Activated B cell treated with CpG ODN at 0.5 μM for 24 hours (primary cell): Measurements from ENCODE around the gene PLET1. TPM values are rescaled to one million over a fixed set of nuclear protein-coding genes. Genes with fewer than 3 reads are reported as not detected.

Source experiments
- ATAC-seq: fragments of 200-7000 bp; cut with Tn5 transposase; one replicate; pipeline ENCODE4 v1.10.0; 2021; ENCODE audit warnings: low read depth, mild to moderate bottlenecking, moderate library complexity
- CTCF ChIA-PET: fragments of 350-600 bp; sonication (Branson Sonifier 250); formaldehyde crosslinking; loops from one replicate; lab custom pipeline; 2021; ENCODE audit warnings: antibody characterized with exemption; lab: Charles Lee
- POLR2A ChIA-PET: fragments of 350-600 bp; sonication (Branson Sonifier 250); formaldehyde crosslinking; loops from one replicate; lab custom pipeline; 2021; ENCODE audit warnings: antibody characterized with exemption; lab: Charles Lee
- DNase-seq: peaks from one replicate; pipeline ENCODE4 v3.0.0; 2022
- H3K27ac Mint-ChIP-seq: one replicate; pipeline ENCODE4 v1.8.0; 2020; ENCODE audit warnings: mixed read lengths
- H3K27me3 Mint-ChIP-seq: one replicate; pipeline ENCODE4 v1.8.0; 2021; ENCODE audit warnings: mixed read lengths
- H3K36me3 Mint-ChIP-seq: one replicate; pipeline ENCODE4 v1.8.0; 2021; ENCODE audit warnings: low read depth, mixed read lengths
- H3K4me1 Mint-ChIP-seq: one replicate; pipeline ENCODE4 v1.8.0; 2021; ENCODE audit warnings: mixed read lengths
- H3K4me3 Mint-ChIP-seq: one replicate; pipeline ENCODE4 v1.8.0; 2020; ENCODE audit warnings: mild to moderate bottlenecking, mixed read lengths
- H3K9me3 Mint-ChIP-seq: one replicate; pipeline ENCODE4 v1.8.0; 2020; ENCODE audit warnings: mixed read lengths
- CTCF ChIP-seq: fragments of 200-600 bp; IDR thresholded peaks from one replicate; pipeline ENCODE4 v1.8.0; 2022; ENCODE audit warnings: antibody characterized with exemption, mild to moderate bottlenecking
- intact Hi-C: fragments of 100-400 bp; cut with micrococcal nuclease; formaldehyde crosslinking; loops from one replicate; pipeline ENCODE4 v1.15.1; 2024
- total RNA-seq: library from RNA; stranded (reverse); gene quantifications from 2 replicates; pipeline ENCODE4 v1.2.3, GENCODE V29; 2022

Gene PLET1
- total RNA-seq, 1 donor from 2014 or later, result not detected

- no peak for TF ChIP-seq CTCF
- no peak for ATAC-seq
- H3K4me3 Mint-ChIP-seq, result no peak overlapping the region
- H3K36me3 Mint-ChIP-seq, result peaks cover 5% of the 10 kb centered on the region
- H3K27ac Mint-ChIP-seq, result no peak overlapping the region
- no peaks in the 10 kb centered on the region for H3K27me3 Mint-ChIP-seq
- ChIA-PET CTCF (interaction anchor here (1.0 to 11.5 kb wide), 4 partner anchors 57 to 1068 kb away, joined by 3 to 166 read pairs (median 3); no protein-coding TSS in a partner anchor), POLR2A (no interaction called here)
- peaks cover 11% of the 10 kb centered on the region for H3K4me1 Mint-ChIP-seq
- intact Hi-C loops, result no loop called here
- DNase-seq, result no peak
- no peaks in the 10 kb centered on the region for H3K9me3 Mint-ChIP-seq
These were observed 38.4 kb downstream of the PLET1 start for GRCh38 chr11:112222303-112222702.

GRCh38 chr11:112221274-112221835 is 39.3 kb downstream of the PLET1 start:
- Mint-ChIP-seq H3K9me3 (no peaks in the 10 kb centered on the region), H3K27ac (no peak overlapping the region), H3K27me3 (no peaks in the 10 kb centered on the region), H3K4me3 (no peak overlapping the region), H3K4me1 (peaks cover 4% of the 10 kb centered on the region), H3K36me3 (peaks cover 3% of the 10 kb centered on the region)
- no peak for DNase-seq
- CTCF ChIA-PET, result interaction anchor here (0.7 to 11.5 kb wide), 5 partner anchors 9 to 1068 kb away, joined by 3 to 166 read pairs (median 7); no protein-coding TSS in a partner anchor
- ATAC-seq, result no peak
- intact Hi-C loops, result no loop called here
- no peak for TF ChIP-seq CTCF
- POLR2A ChIA-PET, result no interaction called here

DNA sequence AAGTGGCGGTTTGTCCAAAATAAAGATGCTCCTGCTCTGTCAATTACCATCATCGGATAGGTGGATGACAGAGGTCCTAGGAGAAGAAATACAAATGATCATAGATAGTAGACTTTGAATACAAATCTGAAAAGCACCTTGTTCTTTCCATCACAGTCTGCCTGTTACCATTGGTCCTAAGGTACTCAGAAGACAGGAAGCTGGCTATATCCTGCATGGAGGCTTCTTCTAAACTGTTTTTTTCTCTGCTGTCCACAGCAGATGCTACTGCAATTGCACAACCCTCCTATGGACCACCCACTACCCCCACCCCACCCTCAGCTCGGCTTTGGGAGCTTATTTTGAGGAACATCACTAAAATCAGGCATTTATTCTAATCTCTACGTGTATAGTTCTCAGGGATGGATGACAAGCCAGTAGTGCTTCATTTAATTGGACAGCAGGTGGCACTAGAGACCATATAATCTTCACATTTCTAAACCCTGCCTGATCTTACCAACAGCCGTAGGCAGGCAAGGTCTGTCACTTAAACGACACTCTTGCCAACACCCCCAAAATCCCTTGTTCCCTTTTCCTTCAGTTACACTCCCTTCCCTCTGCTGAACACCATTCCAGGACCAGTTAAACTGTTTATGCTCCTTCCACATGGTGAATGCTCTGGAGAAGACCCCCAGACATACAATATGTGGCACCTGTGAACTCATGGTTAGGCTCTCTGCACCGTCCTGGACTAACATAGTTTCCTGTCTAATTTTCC is 41.0 kb downstream of the PLET1 start:
- no peaks in the 10 kb centered on the region for H3K36me3 Mint-ChIP-seq
- H3K27ac Mint-ChIP-seq, result no peak overlapping the region
- H3K9me3 Mint-ChIP-seq, result no peaks in the 10 kb centered on the region
- peaks cover 2% of the 10 kb centered on the region for H3K4me1 Mint-ChIP-seq
- no peaks in the 10 kb centered on the region for H3K27me3 Mint-ChIP-seq
- ChIA-PET CTCF (interaction anchor here (0.6 to 11.5 kb wide), 16 partner anchors 8 to 1313 kb away, joined by 3 to 166 read pairs (median 3); no protein-coding TSS in a partner anchor), POLR2A (interaction anchor here (0.5 to 1.0 kb wide), 3 partner anchors 61 to 283 kb away, joined by 3 to 4 read pairs (median 3); no protein-coding TSS in a partner anchor)
- peak; percentile 58 for TF ChIP-seq CTCF
- ATAC-seq (peak; percentile 100), DNase-seq (no peak)
- intact Hi-C loops, result loop anchor here (1.0 to 10.0 kb wide), 7 partner anchors 61 to 1088 kb away; no protein-coding TSS in a partner anchor
- no peak overlapping the region for H3K4me3 Mint-ChIP-seq

GRCh38 chr11:112216561-112217105 is 44.0 kb downstream of the PLET1 start:
- peaks cover 5% of the 10 kb centered on the region for H3K4me1 Mint-ChIP-seq
- no peak for TF ChIP-seq CTCF
- DNase-seq (no peak), ATAC-seq (no peak)
- no peaks in the 10 kb centered on the region for H3K27me3 Mint-ChIP-seq
- CTCF ChIA-PET, result interaction anchor here (1.8 to 11.5 kb wide), 2 partner anchors 63 to 1073 kb away, joined by 6 to 166 read pairs; no protein-coding TSS in a partner anchor
- no peaks in the 10 kb centered on the region for H3K36me3 Mint-ChIP-seq
- intact Hi-C loops, result loop anchor here (5.0 to 10.0 kb wide), 3 partner anchors 368 to 1091 kb away; no protein-coding TSS in a partner anchor
- POLR2A ChIA-PET, result no interaction called here
- H3K27ac Mint-ChIP-seq, result no peak overlapping the region
- H3K4me3 Mint-ChIP-seq, result no peak overlapping the region
- H3K9me3 Mint-ChIP-seq, result no peaks in the 10 kb centered on the region
